Activated naive CD8-positive, alpha-beta T cell treated with anti-CD3 and anti-CD28 coated beads, Interleukin-2, amount 10 ng/mL, durations not matched to agents 7 days and 5 days (primary cell): ENCODE results near the gene FER. TPM values are rescaled to one million over a fixed set of nuclear protein-coding genes. Genes with fewer than 3 reads are reported as not detected.

Source experiments
- ATAC-seq: fragments of 150-1000 bp; cut with Tn5 transposase; one replicate; pipeline ENCODE4 v1.10.0; 2021; ENCODE audit warnings: low read depth, moderate library complexity
- POLR2A ChIA-PET: fragments of 350-600 bp; sonication (Branson Sonifier 250); formaldehyde crosslinking; loops from one replicate; lab custom pipeline; 2021; ENCODE audit warnings: antibody characterized with exemption; lab: Charles Lee
- DNase-seq: peaks from one replicate; pipeline ENCODE4 v3.0.0; 2021
- H3K27ac Mint-ChIP-seq: one replicate; pipeline ENCODE4 v1.8.0; 2022; ENCODE audit warnings: mild to moderate bottlenecking, mixed read lengths
- H3K27me3 Mint-ChIP-seq: one replicate; pipeline ENCODE4 v1.8.0; 2022; ENCODE audit warnings: mild to moderate bottlenecking, moderate library complexity, mixed read lengths
- H3K36me3 Mint-ChIP-seq: one replicate; pipeline ENCODE4 v1.8.0; 2021; ENCODE audit warnings: mild to moderate bottlenecking, mixed read lengths
- H3K4me1 Mint-ChIP-seq: one replicate; pipeline ENCODE4 v1.8.0; 2021; ENCODE audit warnings: mixed read lengths
- H3K4me3 Mint-ChIP-seq: one replicate; pipeline ENCODE4 v1.8.0; 2022; ENCODE audit warnings: mild to moderate bottlenecking, moderate library complexity, mixed read lengths
- H3K9me3 Mint-ChIP-seq: one replicate; pipeline ENCODE4 v1.8.0; 2021; ENCODE audit warnings: mixed read lengths
- total RNA-seq, 2 experiments: library from RNA; stranded (reverse); gene quantifications; one replicate each; pipeline ENCODE4 v1.2.3, GENCODE V29; 2021

The FER gene
- total RNA-seq, 2 experiments from 2014 or later: 10.8 to 13.5 TPM

GRCh38 chr5:109192555-109193281, 445.0 kb downstream of the FER start:
- Mint-ChIP-seq H3K4me3 (no peak overlapping the region), H3K4me1 (peaks cover 3% of the 10 kb centered on the region), H3K36me3 (peaks cover 1% of the 10 kb centered on the region), H3K27ac (no peak overlapping the region), H3K27me3 (peaks cover 2% of the 10 kb centered on the region), H3K9me3 (no peaks in the 10 kb centered on the region)
- ATAC-seq (no peak), DNase-seq (no peak)
- POLR2A ChIA-PET: no interaction called here

- H3K27ac Mint-ChIP-seq: no peak overlapping the region
- peaks cover 2% of the 10 kb centered on the region for H3K27me3 Mint-ChIP-seq
- H3K36me3 Mint-ChIP-seq: peaks cover 1% of the 10 kb centered on the region
- H3K9me3 Mint-ChIP-seq: no peaks in the 10 kb centered on the region
- peaks cover 3% of the 10 kb centered on the region for H3K4me1 Mint-ChIP-seq
- POLR2A ChIA-PET: no interaction called here
- no peak overlapping the region for H3K4me3 Mint-ChIP-seq
- DNase-seq (no peak), ATAC-seq (no peak)
Observed at GRCh38 chr5:109195667-109196066, 448.0 kb downstream of the FER start.

GRCh38 chr5:109196087-109196822, 448.6 kb downstream of the FER start:
- H3K36me3 Mint-ChIP-seq: peaks cover 1% of the 10 kb centered on the region
- no peak overlapping the region for H3K27ac Mint-ChIP-seq
- H3K4me3 Mint-ChIP-seq: no peak overlapping the region
- DNase-seq (no peak), ATAC-seq (no peak)
- no peaks in the 10 kb centered on the region for H3K9me3 Mint-ChIP-seq
- POLR2A ChIA-PET: no interaction called here
- peaks cover 1% of the 10 kb centered on the region for H3K4me1 Mint-ChIP-seq
- H3K27me3 Mint-ChIP-seq: peaks cover 2% of the 10 kb centered on the region

GRCh38 chr5:109196823-109197160, 449.1 kb downstream of the FER start:
- no peak overlapping the region for H3K27ac Mint-ChIP-seq
- POLR2A ChIA-PET: no interaction called here
- H3K4me3 Mint-ChIP-seq: no peak overlapping the region

GRCh38 chr5:109199289-109199688, 451.6 kb downstream of the FER start:
- Mint-ChIP-seq H3K4me1 (no peaks in the 10 kb centered on the region), H3K9me3 (peaks cover 2% of the 10 kb centered on the region), H3K27me3 (peaks cover 2% of the 10 kb centered on the region), H3K4me3 (no peak overlapping the region), H3K27ac (no peak overlapping the region), H3K36me3 (peaks cover 1% of the 10 kb centered on the region)
- ATAC-seq (no peak), DNase-seq (no peak)
- POLR2A ChIA-PET: no interaction called here

More at GRCh38 chr5:109196823-109197160, 449.1 kb downstream of the FER start:
- peaks cover 1% of the 10 kb centered on the region for H3K36me3 Mint-ChIP-seq
- ATAC-seq: no peak
- H3K9me3 Mint-ChIP-seq: no peaks in the 10 kb centered on the region
- no peaks in the 10 kb centered on the region for H3K4me1 Mint-ChIP-seq
- peaks cover 2% of the 10 kb centered on the region for H3K27me3 Mint-ChIP-seq
- no peak for DNase-seq

- H3K9me3 Mint-ChIP-seq: peaks cover 5% of the 10 kb centered on the region
- H3K4me1 Mint-ChIP-seq: no peaks in the 10 kb centered on the region
- peaks cover 2% of the 10 kb centered on the region for H3K27me3 Mint-ChIP-seq
- no peak overlapping the region for H3K4me3 Mint-ChIP-seq
- H3K27ac Mint-ChIP-seq: no peak overlapping the region
- peaks cover 1% of the 10 kb centered on the region for H3K36me3 Mint-ChIP-seq
- no peak for DNase-seq
- POLR2A ChIA-PET: no interaction called here
- no peak for ATAC-seq
Observed at GRCh38 chr5:109199799-109200620, 452.3 kb downstream of the FER start.

- Mint-ChIP-seq H3K9me3 (peaks cover 5% of the 10 kb centered on the region), H3K4me3 (no peak overlapping the region)
- POLR2A ChIA-PET: interaction anchor here (0.5 kb wide), 1 partner anchor 532 kb away, joined by 3 read pairs; no protein-coding TSS in a partner anchor
Observed at GRCh38 chr5:109215040-109215439, 467.3 kb downstream of the FER start.

GRCh38 chr5:109218818-109219217, 471.1 kb downstream of the FER start:
- no peak for DNase-seq
- ATAC-seq: no peak
- Mint-ChIP-seq H3K27ac (no peak overlapping the region), H3K4me1 (no peaks in the 10 kb centered on the region), H3K27me3 (no peaks in the 10 kb centered on the region), H3K36me3 (no peaks in the 10 kb centered on the region), H3K9me3 (no peaks in the 10 kb centered on the region), H3K4me3 (no peak overlapping the region)
- POLR2A ChIA-PET: no interaction called here

More at GRCh38 chr5:109215040-109215439, 467.3 kb downstream of the FER start:
- Mint-ChIP-seq H3K4me1 (no peaks in the 10 kb centered on the region), H3K27ac (no peak overlapping the region), H3K27me3 (no peaks in the 10 kb centered on the region), H3K36me3 (no peaks in the 10 kb centered on the region)
- no peak for ATAC-seq
- no peak for DNase-seq

GRCh38 chr5:109223531-109223930, 475.8 kb downstream of the FER start:
- no peaks in the 10 kb centered on the region for H3K4me1 Mint-ChIP-seq
- H3K36me3 Mint-ChIP-seq: no peaks in the 10 kb centered on the region
- POLR2A ChIA-PET: no interaction called here
- no peak for ATAC-seq
- H3K9me3 Mint-ChIP-seq: no peaks in the 10 kb centered on the region
- no peaks in the 10 kb centered on the region for H3K27me3 Mint-ChIP-seq
- no peak overlapping the region for H3K27ac Mint-ChIP-seq
- no peak for DNase-seq
- no peak overlapping the region for H3K4me3 Mint-ChIP-seq

GRCh38 chr5:109224276-109224882, 476.7 kb downstream of the FER start:
- Mint-ChIP-seq H3K27ac (no peak overlapping the region), H3K4me3 (no peak overlapping the region), H3K4me1 (no peaks in the 10 kb centered on the region), H3K27me3 (no peaks in the 10 kb centered on the region), H3K36me3 (no peaks in the 10 kb centered on the region), H3K9me3 (no peaks in the 10 kb centered on the region)
- ATAC-seq: no peak
- POLR2A ChIA-PET: no interaction called here
- DNase-seq: no peak

- no peak overlapping the region for H3K27ac Mint-ChIP-seq
- no peaks in the 10 kb centered on the region for H3K27me3 Mint-ChIP-seq
- no peak overlapping the region for H3K4me3 Mint-ChIP-seq
- POLR2A ChIA-PET: no interaction called here
- no peaks in the 10 kb centered on the region for H3K4me1 Mint-ChIP-seq
- ATAC-seq: no peak
- H3K36me3 Mint-ChIP-seq: no peaks in the 10 kb centered on the region
- H3K9me3 Mint-ChIP-seq: no peaks in the 10 kb centered on the region
- DNase-seq: no peak
Observed at GRCh38 chr5:109225716-109226625, 478.3 kb downstream of the FER start.

- H3K9me3 Mint-ChIP-seq: peaks cover 8% of the 10 kb centered on the region
- ATAC-seq (no peak), DNase-seq (no peak)
- peaks cover 2% of the 10 kb centered on the region for H3K27me3 Mint-ChIP-seq
- H3K4me3 Mint-ChIP-seq: no peak overlapping the region
- POLR2A ChIA-PET: no interaction called here
- H3K27ac Mint-ChIP-seq: no peak overlapping the region
- H3K36me3 Mint-ChIP-seq: no peaks in the 10 kb centered on the region
- no peaks in the 10 kb centered on the region for H3K4me1 Mint-ChIP-seq
Observed at GRCh38 chr5:109230369-109230768, 482.7 kb downstream of the FER start.
